ENCODE results near the gene PARVA. TPM values are rescaled to one million over a fixed set of nuclear protein-coding genes. Genes with fewer than 3 reads are reported as not detected.

Gene PARVA
- total RNA-seq, 2 experiments from 2014 or later, result 0.08 to 0.98 TPM

DNA sequence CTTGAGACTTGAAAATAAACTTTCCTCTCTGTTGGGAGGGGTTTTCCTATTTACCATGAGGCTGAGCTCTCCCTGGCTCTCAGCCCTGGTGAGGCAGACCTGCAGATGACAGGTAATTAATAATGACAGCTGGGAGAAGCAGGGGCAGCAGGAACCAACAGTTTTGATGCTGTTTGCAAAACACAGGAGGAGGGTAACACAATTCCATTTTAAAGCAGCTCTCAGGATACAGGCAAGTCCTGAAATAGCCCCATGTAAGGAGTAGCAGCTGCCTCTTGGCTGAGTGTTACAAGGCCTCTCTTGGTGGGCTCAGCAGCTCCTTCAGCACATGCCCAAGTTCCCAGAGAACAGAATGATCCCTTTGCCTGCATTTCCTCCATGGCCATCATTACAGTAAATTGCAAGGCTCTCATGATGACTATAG lies 13.3 kb downstream of the PARVA start:
- Histone ChIP-seq H3K36me3 (ENCODE audit: insufficient read depth, low read length) (no peaks in the 10 kb centered on the region), H3K4me1 (ENCODE audit: insufficient read depth, low read length) (no peaks in the 10 kb centered on the region), H3K4me3 (ENCODE audit: low read length) (no peak overlapping the region), H3K27me3 (ENCODE audit: control insufficient read depth in 1 of 2, insufficient read depth in 2 of 2, low read length in 2 of 2) (no peaks in the 10 kb centered on the region), H3K9me3 (ENCODE audit: control insufficient read depth in 1 of 2, insufficient read depth in 1 of 2, low read length in 2 of 2) (peaks cover 6 to 9% of the 10 kb centered on the region in 2 experiments), H3K27ac (ENCODE audit: low read depth in 1 of 2, low read length in 2 of 2) (no peak overlapping the region)
- H3K27me3 Mint-ChIP-seq, result peaks cover 5% of the 10 kb centered on the region
- ChIA-PET CTCF (no interaction called here), POLR2A (no interaction called here)
- H3K9me3 Mint-ChIP-seq, result no peaks in the 10 kb centered on the region
- H3K4me1 Mint-ChIP-seq (ENCODE audit: low read depth), result no peaks in the 10 kb centered on the region
- DNase-seq (no peak), ATAC-seq (ENCODE audit: poor library complexity) (no peak)
- no peaks in the 10 kb centered on the region for H3K36me3 Mint-ChIP-seq (ENCODE audit: low read depth)
- TF ChIP-seq, protein P1, sequence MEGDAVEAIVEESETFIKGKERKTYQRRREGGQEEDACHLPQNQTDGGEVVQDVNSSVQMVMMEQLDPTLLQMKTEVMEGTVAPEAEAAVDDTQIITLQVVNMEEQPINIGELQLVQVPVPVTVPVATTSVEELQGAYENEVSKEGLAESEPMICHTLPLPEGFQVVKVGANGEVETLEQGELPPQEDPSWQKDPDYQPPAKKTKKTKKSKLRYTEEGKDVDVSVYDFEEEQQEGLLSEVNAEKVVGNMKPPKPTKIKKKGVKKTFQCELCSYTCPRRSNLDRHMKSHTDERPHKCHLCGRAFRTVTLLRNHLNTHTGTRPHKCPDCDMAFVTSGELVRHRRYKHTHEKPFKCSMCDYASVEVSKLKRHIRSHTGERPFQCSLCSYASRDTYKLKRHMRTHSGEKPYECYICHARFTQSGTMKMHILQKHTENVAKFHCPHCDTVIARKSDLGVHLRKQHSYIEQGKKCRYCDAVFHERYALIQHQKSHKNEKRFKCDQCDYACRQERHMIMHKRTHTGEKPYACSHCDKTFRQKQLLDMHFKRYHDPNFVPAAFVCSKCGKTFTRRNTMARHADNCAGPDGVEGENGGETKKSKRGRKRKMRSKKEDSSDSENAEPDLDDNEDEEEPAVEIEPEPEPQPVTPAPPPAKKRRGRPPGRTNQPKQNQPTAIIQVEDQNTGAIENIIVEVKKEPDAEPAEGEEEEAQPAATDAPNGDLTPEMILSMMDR (IDR thresholded peaks at IDR 0.05), result no peak
- no peak overlapping the region for H3K4me3 Mint-ChIP-seq
- intact Hi-C loops (cut with DNase I, micrococcal nuclease), result no loop called here
- H3K27ac Mint-ChIP-seq, result no peak overlapping the region

DNA sequence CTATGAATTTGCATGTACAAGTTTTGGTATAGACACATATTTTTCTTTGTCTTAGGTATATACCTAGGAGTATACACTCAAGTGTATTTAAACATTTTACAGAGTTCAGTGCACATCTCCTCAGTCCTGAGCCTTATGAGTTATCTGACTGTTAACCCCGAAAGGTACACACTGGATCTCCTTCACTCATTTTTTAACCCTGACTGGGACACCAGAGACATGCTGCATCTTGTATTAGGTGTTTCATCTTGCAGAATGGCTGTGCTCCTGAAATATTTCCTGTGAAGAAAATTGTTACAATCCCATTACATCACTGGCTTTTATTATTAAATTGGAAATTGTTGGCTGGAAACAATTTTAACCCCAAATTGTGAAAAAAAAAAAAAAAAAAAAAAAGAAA lies 15.3 kb downstream of the PARVA start:
- Histone ChIP-seq H3K36me3 (ENCODE audit: insufficient read depth, low read length) (no peaks in the 10 kb centered on the region), H3K27me3 (ENCODE audit: control insufficient read depth in 1 of 2, insufficient read depth in 2 of 2, low read length in 2 of 2) (no peaks in the 10 kb centered on the region), H3K4me3 (ENCODE audit: low read length) (no peak overlapping the region), H3K9me3 (ENCODE audit: control insufficient read depth in 1 of 2, insufficient read depth in 1 of 2, low read length in 2 of 2) (peaks cover 6 to 9% of the 10 kb centered on the region in 2 experiments), H3K4me1 (ENCODE audit: insufficient read depth, low read length) (no peaks in the 10 kb centered on the region), H3K27ac (ENCODE audit: low read depth in 1 of 2, low read length in 2 of 2) (no peak overlapping the region)
- ChIA-PET CTCF (no interaction called here), POLR2A (no interaction called here)
- ATAC-seq (ENCODE audit: poor library complexity) (no peak), DNase-seq (no peak)
- TF ChIP-seq, protein P1 (IDR thresholded peaks at IDR 0.05), result no peak
- H3K4me3 Mint-ChIP-seq, result no peak overlapping the region
- no peaks in the 10 kb centered on the region for H3K27me3 Mint-ChIP-seq
- intact Hi-C loops (cut with DNase I, micrococcal nuclease), result no loop called here
- H3K36me3 Mint-ChIP-seq (ENCODE audit: low read depth), result no peaks in the 10 kb centered on the region
- H3K27ac Mint-ChIP-seq, result no peak overlapping the region
- no peaks in the 10 kb centered on the region for H3K9me3 Mint-ChIP-seq
- H3K4me1 Mint-ChIP-seq (ENCODE audit: low read depth), result peaks cover 13% of the 10 kb centered on the region

DNA sequence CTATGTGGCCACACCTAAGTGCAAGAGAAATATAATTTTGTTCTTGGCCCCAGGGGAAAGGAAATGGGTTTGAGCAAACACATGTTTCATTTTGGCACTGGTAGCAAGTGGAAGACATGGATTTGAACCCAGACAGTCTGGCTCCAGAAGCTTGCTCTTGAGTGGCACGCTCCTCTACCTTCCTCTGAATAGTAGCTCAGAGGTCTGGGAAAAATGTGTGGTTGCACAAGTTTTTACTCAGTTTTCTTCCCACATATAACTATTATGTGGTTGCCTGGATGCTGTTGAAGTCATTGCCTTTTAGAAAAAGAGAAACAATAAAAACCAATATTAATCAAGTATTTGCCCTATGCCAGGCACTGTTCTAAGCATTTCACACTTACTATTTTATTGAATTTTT lies 16.3 kb downstream of the PARVA start:
- Histone ChIP-seq H3K4me3 (ENCODE audit: low read length) (no peak overlapping the region), H3K36me3 (ENCODE audit: insufficient read depth, low read length) (no peaks in the 10 kb centered on the region), H3K27ac (ENCODE audit: low read depth in 1 of 2, low read length in 2 of 2) (no peak overlapping the region), H3K9me3 (ENCODE audit: control insufficient read depth in 1 of 2, insufficient read depth in 1 of 2, low read length in 2 of 2) (peaks cover 6 to 9% of the 10 kb centered on the region in 2 experiments), H3K4me1 (ENCODE audit: insufficient read depth, low read length) (no peaks in the 10 kb centered on the region), H3K27me3 (ENCODE audit: control insufficient read depth in 1 of 2, insufficient read depth in 2 of 2, low read length in 2 of 2) (no peaks in the 10 kb centered on the region)
- ChIA-PET POLR2A (no interaction called here), CTCF (interaction anchor here (1.3 kb wide), 1 partner anchor 17 kb away, joined by 3 read pairs; no protein-coding TSS in a partner anchor)
- no peak overlapping the region for H3K4me3 Mint-ChIP-seq
- no peak overlapping the region for H3K27ac Mint-ChIP-seq
- no peaks in the 10 kb centered on the region for H3K36me3 Mint-ChIP-seq (ENCODE audit: low read depth)
- TF ChIP-seq, protein P1 (IDR thresholded peaks at IDR 0.05), result no peak
- intact Hi-C loops (cut with DNase I, micrococcal nuclease), result no loop called here
- DNase-seq, result no peak
- no peak for ATAC-seq (ENCODE audit: poor library complexity)
- H3K27me3 Mint-ChIP-seq, result no peaks in the 10 kb centered on the region
- no peaks in the 10 kb centered on the region for H3K9me3 Mint-ChIP-seq
- H3K4me1 Mint-ChIP-seq (ENCODE audit: low read depth), result peaks cover 23% of the 10 kb centered on the region

All from CD4-positive, alpha-beta T cell (primary cell).